ENCODE results near the gene SMPD2.

Gene SMPD2

DNA sequence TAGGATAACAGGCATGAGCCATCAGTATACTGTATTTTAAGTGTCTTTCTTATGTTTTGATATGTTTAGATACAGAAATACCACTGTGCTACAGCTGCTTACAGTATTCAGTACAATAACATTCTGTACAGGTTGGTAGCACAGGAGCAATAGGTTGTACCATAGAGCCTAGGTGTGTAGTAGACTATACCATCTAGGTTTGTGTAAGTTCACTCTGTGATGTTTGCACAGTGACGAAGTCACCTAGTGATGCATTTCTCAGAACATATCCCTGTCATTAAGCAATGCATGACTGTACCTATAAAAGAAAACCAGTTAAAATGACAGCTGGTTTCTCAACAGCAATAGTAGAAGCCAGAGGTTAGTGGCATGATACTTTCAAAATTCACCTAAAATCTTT, 45.5 kb downstream of the SMPD2 start:
- TF ChIP-seq FOXM1 (IDR thresholded peaks at IDR 0.05; ENCODE audit: borderline replicate concordance, low read depth) (no peak), EGR1 (IDR thresholded peaks at IDR 0.05) (no peak), TEAD4 (IDR thresholded peaks at IDR 0.05) (no peak), RAD21 (IDR thresholded peaks at IDR 0.05; ENCODE audit: low read depth) (no peak), EP300 (IDR thresholded peaks at IDR 0.05; ENCODE audit: borderline replicate concordance) (no peak)
- TF ChIP-seq, protein P1, sequence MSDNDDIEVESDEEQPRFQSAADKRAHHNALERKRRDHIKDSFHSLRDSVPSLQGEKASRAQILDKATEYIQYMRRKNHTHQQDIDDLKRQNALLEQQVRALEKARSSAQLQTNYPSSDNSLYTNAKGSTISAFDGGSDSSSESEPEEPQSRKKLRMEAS (IDR thresholded peaks at IDR 0.05), result no peak

DNA sequence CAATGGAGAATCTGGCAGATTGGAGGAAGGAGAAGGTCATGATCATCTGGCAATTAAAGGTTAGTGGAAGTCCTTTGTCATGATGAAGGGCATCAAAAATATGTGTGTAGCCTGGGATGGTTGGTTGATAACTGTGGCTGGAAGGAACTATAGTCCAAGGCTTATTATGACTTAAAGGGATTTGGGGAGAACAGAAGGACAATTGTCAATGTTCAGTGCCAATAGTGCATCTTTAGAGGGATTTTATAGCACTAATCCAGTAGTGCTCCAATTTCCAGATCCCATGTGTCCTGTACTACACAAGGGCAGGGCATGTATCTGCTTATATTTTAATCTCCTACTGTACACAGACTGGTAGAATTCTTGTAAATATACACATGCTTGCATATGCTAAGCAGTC, 47.5 kb downstream of the SMPD2 start:
- TF ChIP-seq NFIC (IDR thresholded peaks at IDR 0.05) (no peak), ZBTB7A (IDR thresholded peaks at IDR 0.05; ENCODE audit: low read depth) (no peak), CREB1 (IDR thresholded peaks at IDR 0.05; ENCODE audit: low read depth) (no peak), CEBPB (IDR thresholded peaks at IDR 0.05) (no peak), EP300 (IDR thresholded peaks at IDR 0.05; ENCODE audit: borderline replicate concordance) (no peak), FOXM1 (IDR thresholded peaks at IDR 0.05; ENCODE audit: borderline replicate concordance, low read depth) (no peak), TEAD4 (IDR thresholded peaks at IDR 0.05) (no peak), TAF1 (IDR thresholded peaks at IDR 0.05; ENCODE audit: low read depth) (no peak), TCF12 (IDR thresholded peaks at IDR 0.05; ENCODE audit: low read depth) (no peak), YY1 (IDR thresholded peaks at IDR 0.05; ENCODE audit: low read depth) (no peak), EGR1 (IDR thresholded peaks at IDR 0.05) (no peak), RAD21 (IDR thresholded peaks at IDR 0.05; ENCODE audit: low read depth) (no peak)
- TF ChIP-seq, protein P1 (IDR thresholded peaks at IDR 0.05), result no peak
- TF ChIP-seq, protein P2, sequence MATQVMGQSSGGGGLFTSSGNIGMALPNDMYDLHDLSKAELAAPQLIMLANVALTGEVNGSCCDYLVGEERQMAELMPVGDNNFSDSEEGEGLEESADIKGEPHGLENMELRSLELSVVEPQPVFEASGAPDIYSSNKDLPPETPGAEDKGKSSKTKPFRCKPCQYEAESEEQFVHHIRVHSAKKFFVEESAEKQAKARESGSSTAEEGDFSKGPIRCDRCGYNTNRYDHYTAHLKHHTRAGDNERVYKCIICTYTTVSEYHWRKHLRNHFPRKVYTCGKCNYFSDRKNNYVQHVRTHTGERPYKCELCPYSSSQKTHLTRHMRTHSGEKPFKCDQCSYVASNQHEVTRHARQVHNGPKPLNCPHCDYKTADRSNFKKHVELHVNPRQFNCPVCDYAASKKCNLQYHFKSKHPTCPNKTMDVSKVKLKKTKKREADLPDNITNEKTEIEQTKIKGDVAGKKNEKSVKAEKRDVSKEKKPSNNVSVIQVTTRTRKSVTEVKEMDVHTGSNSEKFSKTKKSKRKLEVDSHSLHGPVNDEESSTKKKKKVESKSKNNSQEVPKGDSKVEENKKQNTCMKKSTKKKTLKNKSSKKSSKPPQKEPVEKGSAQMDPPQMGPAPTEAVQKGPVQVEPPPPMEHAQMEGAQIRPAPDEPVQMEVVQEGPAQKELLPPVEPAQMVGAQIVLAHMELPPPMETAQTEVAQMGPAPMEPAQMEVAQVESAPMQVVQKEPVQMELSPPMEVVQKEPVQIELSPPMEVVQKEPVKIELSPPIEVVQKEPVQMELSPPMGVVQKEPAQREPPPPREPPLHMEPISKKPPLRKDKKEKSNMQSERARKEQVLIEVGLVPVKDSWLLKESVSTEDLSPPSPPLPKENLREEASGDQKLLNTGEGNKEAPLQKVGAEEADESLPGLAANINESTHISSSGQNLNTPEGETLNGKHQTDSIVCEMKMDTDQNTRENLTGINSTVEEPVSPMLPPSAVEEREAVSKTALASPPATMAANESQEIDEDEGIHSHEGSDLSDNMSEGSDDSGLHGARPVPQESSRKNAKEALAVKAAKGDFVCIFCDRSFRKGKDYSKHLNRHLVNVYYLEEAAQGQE (IDR thresholded peaks at IDR 0.05; ENCODE audit: low read depth), result no peak

DNA sequence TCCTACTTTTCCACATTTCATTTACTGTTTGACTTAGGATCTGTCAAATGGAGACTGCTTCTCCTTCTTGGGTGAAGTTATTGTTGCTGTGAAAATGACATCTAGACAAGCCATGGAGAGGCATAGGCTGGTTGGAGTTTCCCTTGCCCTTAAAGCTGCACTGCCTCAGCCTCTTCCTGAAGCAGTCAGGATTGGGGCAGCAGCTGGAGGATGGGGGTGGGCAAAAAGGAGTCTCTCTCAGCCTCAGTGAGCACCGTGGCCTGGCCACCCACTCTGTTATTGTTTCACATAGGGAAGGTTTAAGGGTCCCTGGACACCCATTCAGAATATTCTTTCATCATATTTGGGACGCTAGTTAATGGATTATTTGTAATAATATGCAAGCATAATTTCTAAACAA, 50.2 kb downstream of the SMPD2 start:
- TF ChIP-seq FOXM1 (IDR thresholded peaks at IDR 0.05; ENCODE audit: borderline replicate concordance, low read depth) (no peak), EGR1 (IDR thresholded peaks at IDR 0.05) (no peak), CEBPB (IDR thresholded peaks at IDR 0.05) (no peak), RAD21 (IDR thresholded peaks at IDR 0.05; ENCODE audit: low read depth) (no peak), YY1 (IDR thresholded peaks at IDR 0.05; ENCODE audit: low read depth) (no peak), TCF12 (IDR thresholded peaks at IDR 0.05; ENCODE audit: low read depth) (no peak), NFIC (IDR thresholded peaks at IDR 0.05) (no peak), EP300 (IDR thresholded peaks at IDR 0.05; ENCODE audit: borderline replicate concordance) (no peak), TAF1 (IDR thresholded peaks at IDR 0.05; ENCODE audit: low read depth) (no peak), ZBTB7A (IDR thresholded peaks at IDR 0.05; ENCODE audit: low read depth) (no peak), CREB1 (IDR thresholded peaks at IDR 0.05; ENCODE audit: low read depth) (no peak), TEAD4 (IDR thresholded peaks at IDR 0.05) (no peak)
- TF ChIP-seq, protein P3, sequence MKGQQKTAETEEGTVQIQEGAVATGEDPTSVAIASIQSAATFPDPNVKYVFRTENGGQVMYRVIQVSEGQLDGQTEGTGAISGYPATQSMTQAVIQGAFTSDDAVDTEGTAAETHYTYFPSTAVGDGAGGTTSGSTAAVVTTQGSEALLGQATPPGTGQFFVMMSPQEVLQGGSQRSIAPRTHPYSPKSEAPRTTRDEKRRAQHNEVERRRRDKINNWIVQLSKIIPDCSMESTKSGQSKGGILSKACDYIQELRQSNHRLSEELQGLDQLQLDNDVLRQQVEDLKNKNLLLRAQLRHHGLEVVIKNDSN (IDR thresholded peaks at IDR 0.05), result no peak
- TF ChIP-seq, protein P1 (IDR thresholded peaks at IDR 0.05), result no peak
- TF ChIP-seq, protein P2 (IDR thresholded peaks at IDR 0.05; ENCODE audit: low read depth), result no peak

DNA sequence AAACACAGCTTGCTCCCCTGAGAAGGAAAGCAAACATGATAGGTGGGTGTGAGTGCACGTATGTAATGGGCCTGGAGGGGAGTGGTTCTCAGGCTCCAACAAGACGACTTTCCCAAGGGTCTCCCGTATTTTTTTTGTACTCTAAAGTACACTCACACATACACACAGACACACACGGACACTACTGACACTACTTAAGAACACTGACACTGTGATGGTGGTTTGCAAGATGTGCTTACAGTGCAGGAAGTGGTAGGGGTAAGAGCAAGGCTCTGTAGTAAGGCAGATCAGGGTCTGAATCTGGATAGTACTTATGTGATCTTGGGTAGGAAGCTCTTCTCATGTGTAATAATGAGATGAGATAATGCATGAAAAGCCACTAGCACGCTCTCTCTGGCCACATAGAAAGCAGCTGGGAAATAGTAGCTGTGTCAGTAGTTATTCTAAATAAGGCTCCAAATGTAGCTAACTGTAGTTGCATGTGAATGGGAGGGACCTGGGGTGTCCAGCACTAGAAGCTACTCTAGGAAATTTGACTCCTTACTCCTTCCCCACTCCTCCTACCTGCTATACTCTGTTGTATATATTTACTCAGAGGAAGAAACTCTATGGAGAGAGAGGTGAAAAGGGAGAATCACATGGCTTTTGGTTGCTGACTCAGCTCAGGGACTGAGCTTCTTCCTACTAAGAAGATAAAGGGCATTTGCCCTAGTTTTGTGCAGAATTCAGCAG, 50.8 kb downstream of the SMPD2 start:
- no peak for TF ChIP-seq TAF1 (IDR thresholded peaks at IDR 0.05; ENCODE audit: low read depth)
- TF ChIP-seq CEBPB (IDR thresholded peaks at IDR 0.05), result no peak
- TF ChIP-seq TEAD4 (IDR thresholded peaks at IDR 0.05), result no peak
- no peak for TF ChIP-seq RAD21 (IDR thresholded peaks at IDR 0.05; ENCODE audit: low read depth)
